Activated CD8-positive, alpha-beta T cell treated with anti-CD3 and anti-CD28 coated beads for 36 hours (primary cell): ENCODE measurements around the gene PURB. TPM values are rescaled to one million over a fixed set of nuclear protein-coding genes. Genes with fewer than 3 reads are reported as not detected.
"Not testable (repeated sequence)": the region's sequence is repeated elsewhere in the genome, so short reads cannot be mapped to it uniquely, and the experiment has no call there.

ENCODE experiments used
- ATAC-seq: fragments of 200-7000 bp; cut with Tn5 transposase; one replicate; pipeline ENCODE4 v1.10.0; 2021; ENCODE audit warnings: mild to moderate bottlenecking, moderate library complexity
- CTCF ChIA-PET: fragments of 350-600 bp; sonication (Branson Sonifier 250); formaldehyde crosslinking; loops from one replicate; lab custom pipeline; 2021; ENCODE audit warnings: antibody characterized with exemption; lab: Charles Lee
- POLR2A ChIA-PET: fragments of 350-600 bp; sonication (Branson Sonifier 250); formaldehyde crosslinking; loops from one replicate; lab custom pipeline; 2021; ENCODE audit warnings: antibody characterized with exemption; lab: Charles Lee
- DNase-seq: peaks from one replicate; pipeline ENCODE4 v3.0.0-alpha.2; 2020
- H3K27ac Mint-ChIP-seq: one replicate; pipeline ENCODE4 v1.8.0; 2021; ENCODE audit warnings: mild to moderate bottlenecking, mixed read lengths
- H3K27me3 Mint-ChIP-seq: one replicate; pipeline ENCODE4 v1.8.0; 2021; ENCODE audit warnings: mixed read lengths
- H3K36me3 Mint-ChIP-seq: one replicate; pipeline ENCODE4 v1.8.0; 2021; ENCODE audit warnings: low read depth, mixed read lengths
- H3K4me1 Mint-ChIP-seq: one replicate; pipeline ENCODE4 v1.8.0; 2021; ENCODE audit warnings: low read depth, mixed read lengths
- H3K4me3 Mint-ChIP-seq: one replicate; pipeline ENCODE4 v1.8.0; 2021; ENCODE audit warnings: mild to moderate bottlenecking, moderate library complexity, mixed read lengths
- H3K9me3 Mint-ChIP-seq: one replicate; pipeline ENCODE4 v1.8.0; 2021; ENCODE audit warnings: mixed read lengths
- intact Hi-C: fragments of 100-400 bp; cut with micrococcal nuclease; formaldehyde crosslinking; loops from one replicate; pipeline ENCODE4 v1.10.0; 2022
- total RNA-seq, 2 experiments: library from RNA; stranded (reverse); gene quantifications; one replicate each; pipeline ENCODE4 v1.2.3, GENCODE V29; 2021
- TF ChIP-seq, protein P1 (sequence below): fragments of 200-600 bp; IDR thresholded peaks from one replicate; pipeline ENCODE4 v1.8.0; 2022; ENCODE audit warnings: antibody characterized with exemption, mild to moderate bottlenecking

The PURB gene
- total RNA-seq, 2 experiments from 2014 or later, result 20.5 to 21.0 TPM

DNA sequence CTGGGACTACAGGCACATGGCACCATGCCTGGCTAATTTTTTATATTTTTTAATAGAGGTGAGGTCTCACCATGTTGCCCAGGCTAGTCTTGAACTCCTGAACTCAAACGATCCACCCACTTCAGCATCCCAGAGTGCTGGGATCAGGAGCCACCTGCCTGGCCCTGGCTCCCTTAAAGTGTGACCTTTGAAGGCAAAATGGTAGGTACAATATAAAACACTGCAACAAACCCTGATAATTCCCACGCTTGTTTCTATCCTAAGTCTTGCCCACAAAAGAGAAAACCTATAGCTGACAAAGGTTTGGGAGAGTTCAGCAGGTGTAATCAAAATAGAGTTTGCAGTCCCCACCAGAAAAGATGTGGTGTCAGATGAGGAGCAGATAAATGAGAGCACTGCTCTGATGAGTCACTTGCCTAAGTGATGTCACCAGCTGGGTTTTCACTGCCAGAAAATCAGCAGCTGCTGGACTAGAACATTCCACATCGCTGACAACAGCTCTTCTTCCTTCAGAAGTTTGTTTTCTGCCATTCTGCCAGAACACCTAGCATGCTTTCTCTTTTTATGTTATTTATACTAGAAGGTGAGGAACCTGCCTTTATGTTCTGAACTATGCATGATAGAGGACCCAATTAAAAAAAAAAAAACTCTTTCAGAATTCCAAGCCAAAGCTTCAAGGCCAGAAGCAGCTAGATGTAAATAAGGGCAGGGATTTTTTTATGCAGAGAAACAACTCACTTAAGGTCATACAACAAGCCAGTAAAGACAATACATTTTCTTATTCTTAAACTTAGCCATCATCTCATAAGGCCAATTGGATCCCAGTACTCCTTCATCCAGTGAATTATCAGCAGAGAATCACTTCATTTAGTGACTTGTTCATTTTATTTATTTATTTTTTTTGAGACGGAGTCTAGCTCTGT lies 18.0 kb downstream of the PURB start:
- Mint-ChIP-seq H3K4me3 (no peak overlapping the region), H3K27me3 (peaks cover 3% of the 10 kb centered on the region), H3K36me3 (no peaks in the 10 kb centered on the region), H3K4me1 (peaks cover 6% of the 10 kb centered on the region), H3K9me3 (peaks cover 3% of the 10 kb centered on the region), H3K27ac (peak overlapping the region; percentile 49)
- TF ChIP-seq, protein P1, sequence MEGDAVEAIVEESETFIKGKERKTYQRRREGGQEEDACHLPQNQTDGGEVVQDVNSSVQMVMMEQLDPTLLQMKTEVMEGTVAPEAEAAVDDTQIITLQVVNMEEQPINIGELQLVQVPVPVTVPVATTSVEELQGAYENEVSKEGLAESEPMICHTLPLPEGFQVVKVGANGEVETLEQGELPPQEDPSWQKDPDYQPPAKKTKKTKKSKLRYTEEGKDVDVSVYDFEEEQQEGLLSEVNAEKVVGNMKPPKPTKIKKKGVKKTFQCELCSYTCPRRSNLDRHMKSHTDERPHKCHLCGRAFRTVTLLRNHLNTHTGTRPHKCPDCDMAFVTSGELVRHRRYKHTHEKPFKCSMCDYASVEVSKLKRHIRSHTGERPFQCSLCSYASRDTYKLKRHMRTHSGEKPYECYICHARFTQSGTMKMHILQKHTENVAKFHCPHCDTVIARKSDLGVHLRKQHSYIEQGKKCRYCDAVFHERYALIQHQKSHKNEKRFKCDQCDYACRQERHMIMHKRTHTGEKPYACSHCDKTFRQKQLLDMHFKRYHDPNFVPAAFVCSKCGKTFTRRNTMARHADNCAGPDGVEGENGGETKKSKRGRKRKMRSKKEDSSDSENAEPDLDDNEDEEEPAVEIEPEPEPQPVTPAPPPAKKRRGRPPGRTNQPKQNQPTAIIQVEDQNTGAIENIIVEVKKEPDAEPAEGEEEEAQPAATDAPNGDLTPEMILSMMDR, result no peak
- POLR2A ChIA-PET, result interaction anchor here (1.0 to 1.1 kb wide), 3 partner anchors 15 to 19 kb away, joined by 3 to 6 read pairs (median 5); no protein-coding TSS in a partner anchor
- DNase-seq, result peak; percentile 44
- ATAC-seq, result peak; percentile 86
- CTCF ChIA-PET, result interaction anchor here (0.8 to 1.8 kb wide), 3 partner anchors 10 to 55 kb away, joined by 3 to 11 read pairs (median 4); no protein-coding TSS in a partner anchor
- intact Hi-C loops, result no loop called here

GRCh38 chr7:44861949-44862348 lies 23.4 kb downstream of the PURB start:
- POLR2A ChIA-PET, result interaction anchor here (1.0 to 2.5 kb wide), 3 partner anchors 23 to 64 kb away, joined by 3 to 11 read pairs (median 3); partner anchors contain the start of gene PURB
- H3K36me3 Mint-ChIP-seq, H3K4me1 Mint-ChIP-seq, H3K9me3 Mint-ChIP-seq, intact Hi-C loops, H3K27me3 Mint-ChIP-seq, DNase-seq, H3K4me3 Mint-ChIP-seq, H3K27ac Mint-ChIP-seq, ATAC-seq, CTCF ChIA-PET: not testable (repeated sequence)

DNA sequence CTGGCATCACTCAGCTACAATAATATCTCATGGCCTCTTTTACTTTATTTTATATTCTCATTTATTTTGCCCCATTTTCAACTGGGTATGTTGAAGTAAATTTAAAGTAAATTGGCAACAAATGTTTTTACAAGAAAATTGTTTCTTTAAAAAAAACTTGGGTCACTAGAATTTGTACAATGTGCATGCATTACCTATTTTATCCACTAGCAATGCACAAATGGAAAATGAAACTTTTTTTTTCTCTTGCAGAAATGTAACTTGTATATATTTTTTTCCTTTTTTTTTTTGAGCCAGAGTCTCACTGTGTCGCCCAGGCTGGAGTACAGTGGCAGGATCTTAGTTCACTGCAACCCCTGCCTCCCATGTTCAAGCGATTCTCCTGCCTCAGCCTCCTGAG lies 27.2 kb downstream of the PURB start:
- POLR2A ChIA-PET, result interaction anchor here (1.2 to 2.8 kb wide), 6 partner anchors 10 to 124 kb away, joined by 3 to 22 read pairs (median 4); partner anchors contain the start of gene H2AZ2
- DNase-seq, result no peak

DNA sequence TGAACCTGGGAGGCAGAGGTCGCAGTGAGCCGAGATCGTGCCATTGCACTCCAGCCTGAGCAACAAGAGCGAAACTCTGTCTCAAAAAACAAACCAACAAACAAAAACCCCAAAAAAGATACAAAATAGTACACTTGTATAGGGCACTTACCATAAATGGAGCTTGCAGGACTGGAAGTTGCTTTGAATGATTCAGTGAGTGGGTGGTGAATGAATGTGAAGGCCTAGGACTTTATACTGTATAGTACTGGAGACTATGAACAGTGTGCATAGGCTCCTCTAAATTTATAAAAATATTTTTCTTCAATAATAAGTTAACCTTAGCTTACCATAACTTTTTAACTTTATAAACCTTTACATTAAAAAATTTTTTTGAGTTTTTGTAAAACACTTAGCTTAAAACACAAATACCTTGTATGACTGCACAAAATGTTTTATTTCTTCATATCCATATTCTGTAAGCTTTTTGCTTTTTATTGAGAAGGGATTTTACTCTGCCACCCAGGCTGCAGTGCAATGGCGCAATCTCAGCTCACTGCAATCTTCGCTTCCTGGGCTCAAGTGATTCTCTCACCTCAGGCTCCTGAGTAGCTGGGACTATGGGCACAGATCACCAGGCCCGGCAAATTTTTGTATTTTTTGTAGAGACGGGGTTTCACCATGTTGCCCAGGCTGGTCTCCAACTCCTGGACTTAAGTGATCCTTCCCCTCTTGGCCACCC lies 30.5 kb downstream of the PURB start:
- Mint-ChIP-seq H3K36me3 (peaks cover 2% of the 10 kb centered on the region), H3K4me3 (no peak overlapping the region), H3K27me3 (no peaks in the 10 kb centered on the region), H3K9me3 (no peaks in the 10 kb centered on the region), H3K4me1 (peaks cover 28% of the 10 kb centered on the region), H3K27ac (no peak overlapping the region)
- ChIA-PET POLR2A (interaction anchor here (1.0 to 1.1 kb wide), 3 partner anchors 30 to 280 kb away, joined by 3 to 4 read pairs (median 3); no protein-coding TSS in a partner anchor), CTCF (interaction anchor here (1.1 to 15.7 kb wide), 9 partner anchors 10 to 280 kb away, joined by 3 to 199 read pairs (median 5); partner anchors contain the start of gene PURB)
- TF ChIP-seq, protein P1, result no peak
- intact Hi-C loops, result loop anchor here (10.0 kb wide), 1 partner anchor 130 kb away; no protein-coding TSS in a partner anchor
- ATAC-seq, result no peak
- no peak for DNase-seq

More for the DNA sequence above, 27.2 kb downstream of the PURB start:
- H3K27me3 Mint-ChIP-seq, result peaks cover 3% of the 10 kb centered on the region
- no peaks in the 10 kb centered on the region for H3K36me3 Mint-ChIP-seq
- ATAC-seq, result no peak
- intact Hi-C loops, result loop anchor here (10.0 kb wide), 1 partner anchor 127 kb away; no protein-coding TSS in a partner anchor
- no peak overlapping the region for H3K27ac Mint-ChIP-seq
- no peak overlapping the region for H3K4me3 Mint-ChIP-seq
- no peaks in the 10 kb centered on the region for H3K9me3 Mint-ChIP-seq
- TF ChIP-seq, protein P1, result peak; percentile 57
- H3K4me1 Mint-ChIP-seq, result peaks cover 21% of the 10 kb centered on the region
- CTCF ChIA-PET, result interaction anchor here (0.7 to 15.7 kb wide), 24 partner anchors 9 to 293 kb away, joined by 3 to 199 read pairs (median 6); partner anchors contain the start of genes H2AZ2 and PURB

DNA sequence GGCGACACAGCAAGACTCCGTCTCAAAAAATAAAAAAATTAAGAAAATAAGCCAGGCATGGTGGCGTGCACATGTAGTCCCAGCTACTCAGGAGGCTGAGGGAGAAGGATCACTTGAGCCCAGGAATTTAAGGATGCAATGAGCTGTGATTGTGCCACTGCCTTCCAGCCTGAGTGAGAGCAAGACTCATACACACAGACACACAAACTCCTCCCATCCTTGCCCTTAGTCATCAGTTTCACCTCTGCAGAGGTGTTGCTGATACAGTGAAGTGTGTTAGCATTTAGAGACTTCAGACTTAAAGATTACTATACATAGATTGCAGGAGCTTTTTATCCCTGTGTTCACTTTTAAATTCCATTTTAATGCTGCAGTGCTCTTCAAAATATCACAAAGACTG lies 31.9 kb downstream of the PURB start:
- intact Hi-C loops, result loop anchor here (10.0 kb wide), 1 partner anchor 131 kb away; no protein-coding TSS in a partner anchor
- ChIA-PET CTCF (interaction anchor here (0.6 to 15.7 kb wide), 3 partner anchors 68 to 282 kb away, joined by 3 to 199 read pairs (median 4); no protein-coding TSS in a partner anchor), POLR2A (interaction anchor here (1.4 to 2.5 kb wide), 2 partner anchors 20 to 31 kb away, joined by 4 to 10 read pairs; partner anchors contain the start of gene PURB)
- DNase-seq (peak; percentile 54), ATAC-seq (peak; percentile 60)
- H3K4me1 Mint-ChIP-seq, result peaks cover 30% of the 10 kb centered on the region
- H3K27me3 Mint-ChIP-seq, result no peaks in the 10 kb centered on the region
- H3K9me3 Mint-ChIP-seq, result no peaks in the 10 kb centered on the region
- H3K4me3 Mint-ChIP-seq, result no peak overlapping the region
- TF ChIP-seq, protein P1, result no peak
- no peak overlapping the region for H3K27ac Mint-ChIP-seq
- H3K36me3 Mint-ChIP-seq, result peaks cover 11% of the 10 kb centered on the region
